Hepatic stellate cell (primary cell): Measurements from ENCODE around the gene NPAS1.
A peak's percentile ranks its signal among the peaks of the same experiment; 100 is the strongest.

Experiments used
- DNase-seq: peaks from one replicate; pipeline ENCODE4 v3.0.0; 2011; ENCODE audit warnings: low spot score

NPAS1 gene

DNA sequence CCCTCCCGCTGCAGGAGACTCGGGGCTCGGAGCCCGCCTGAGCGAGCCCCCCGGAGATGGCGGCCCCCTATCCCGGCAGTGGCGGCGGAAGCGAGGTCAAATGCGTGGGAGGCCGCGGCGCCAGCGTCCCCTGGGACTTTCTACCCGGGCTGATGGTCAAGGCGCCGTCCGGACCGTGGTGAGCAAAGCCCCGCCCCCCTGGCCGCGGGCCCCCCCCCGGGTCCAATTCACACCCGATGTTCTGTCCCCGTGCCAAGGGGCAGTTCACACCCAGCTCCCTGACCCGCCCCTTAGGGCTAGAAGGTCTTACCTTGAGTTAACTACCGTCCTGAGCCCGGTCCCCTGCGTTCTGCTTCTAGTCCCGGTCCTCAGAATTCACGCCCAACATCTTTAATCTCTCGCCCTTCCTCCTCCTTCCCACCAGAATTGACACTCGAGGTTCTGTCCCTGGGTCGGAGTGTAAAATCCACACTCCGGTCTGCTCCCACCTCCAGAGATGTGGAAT is 1.4 kb downstream of the NPAS1 start:
- peak; percentile 60 for DNase-seq

DNA sequence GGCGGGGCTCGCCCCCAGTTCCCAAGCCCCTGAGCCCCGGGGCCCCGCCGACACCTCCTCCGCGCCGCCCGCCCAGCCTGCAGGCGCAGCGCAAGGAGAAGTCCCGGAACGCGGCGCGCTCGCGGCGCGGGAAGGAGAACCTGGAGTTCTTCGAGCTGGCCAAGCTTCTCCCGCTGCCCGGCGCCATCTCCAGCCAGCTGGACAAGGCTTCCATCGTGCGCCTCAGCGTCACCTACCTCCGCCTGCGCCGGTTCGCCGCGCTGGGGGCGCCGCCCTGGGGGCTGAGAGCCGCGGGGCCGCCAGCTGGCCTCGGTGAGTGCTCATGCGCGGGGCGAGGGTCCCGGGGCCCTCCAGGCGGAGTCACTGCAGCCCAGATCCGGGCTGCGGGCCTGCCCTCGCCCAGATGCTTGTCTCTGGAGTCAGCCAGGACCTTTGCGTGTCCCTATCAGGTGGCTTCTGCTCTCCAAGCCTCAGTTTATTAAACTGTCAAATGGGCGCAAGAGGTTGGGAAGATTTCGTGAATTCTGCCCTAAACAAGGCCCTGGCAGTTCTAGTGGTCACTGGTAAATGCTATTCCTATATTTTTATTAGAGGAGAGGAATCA is 2.0 kb downstream of the NPAS1 start:
- DNase-seq = no peak

DNA sequence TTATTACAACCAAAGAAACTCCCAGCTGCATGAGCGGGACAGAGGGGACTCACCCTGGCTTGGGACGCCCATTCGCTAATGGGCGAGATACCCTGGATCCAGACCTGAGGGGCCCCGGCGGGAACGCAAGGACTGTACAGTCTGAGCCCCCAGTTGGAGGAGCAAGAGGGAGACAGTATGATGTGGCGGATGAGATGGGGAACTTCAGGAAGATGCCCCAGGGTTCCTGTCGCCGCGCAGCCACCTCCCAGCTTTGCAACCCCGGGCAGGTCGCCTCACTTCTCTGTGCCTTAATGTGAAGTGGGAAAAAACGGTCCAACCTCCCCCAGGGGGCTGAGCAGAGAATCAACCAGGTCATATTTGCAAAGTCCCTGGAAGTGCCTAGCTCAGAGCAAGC is 2.5 kb downstream of the NPAS1 start:
- DNase-seq = no peak

DNA sequence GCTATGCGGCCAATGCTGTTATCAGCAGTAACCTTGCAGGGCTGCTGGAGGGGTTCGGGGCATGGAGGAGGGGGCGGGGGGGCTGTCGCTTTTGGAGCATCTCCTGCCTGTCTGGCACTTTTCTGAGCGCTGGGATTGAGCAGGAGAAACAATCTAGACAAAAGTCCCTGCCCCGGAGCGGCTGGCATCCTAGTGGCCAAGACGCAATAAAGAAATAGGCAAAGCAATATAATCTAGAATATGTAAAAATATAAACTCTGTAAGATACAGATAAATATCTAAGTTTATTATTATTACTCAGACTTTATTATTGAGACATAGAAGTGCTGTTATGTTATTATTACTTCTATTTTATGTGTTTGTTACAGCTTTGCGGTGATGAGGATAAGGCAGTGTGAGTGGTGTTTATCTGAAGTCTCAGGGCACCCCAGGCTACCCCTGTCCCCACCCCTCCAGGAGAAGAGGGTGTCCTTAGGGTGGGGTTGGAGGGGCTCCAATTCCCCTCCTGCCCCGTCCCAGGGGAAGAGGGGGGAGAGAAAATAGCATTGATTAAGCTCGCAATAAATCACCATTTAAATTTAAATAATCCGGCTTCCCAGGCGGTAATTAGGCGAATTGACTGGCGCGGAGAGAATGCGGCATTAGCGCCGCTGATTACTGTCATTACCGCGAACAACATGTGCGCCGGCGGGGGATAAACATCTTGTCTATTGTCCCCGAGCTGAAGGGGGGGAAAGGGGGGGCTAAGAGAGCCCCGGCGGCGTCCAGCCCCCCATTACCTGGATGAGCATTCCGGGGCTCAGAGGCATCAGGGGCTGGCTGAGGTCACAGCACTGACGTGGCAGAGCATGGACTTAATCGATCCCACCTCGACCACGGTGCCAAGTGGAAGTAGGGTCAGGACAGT is 3.2 kb downstream of the NPAS1 start:
- DNase-seq = no peak

DNA sequence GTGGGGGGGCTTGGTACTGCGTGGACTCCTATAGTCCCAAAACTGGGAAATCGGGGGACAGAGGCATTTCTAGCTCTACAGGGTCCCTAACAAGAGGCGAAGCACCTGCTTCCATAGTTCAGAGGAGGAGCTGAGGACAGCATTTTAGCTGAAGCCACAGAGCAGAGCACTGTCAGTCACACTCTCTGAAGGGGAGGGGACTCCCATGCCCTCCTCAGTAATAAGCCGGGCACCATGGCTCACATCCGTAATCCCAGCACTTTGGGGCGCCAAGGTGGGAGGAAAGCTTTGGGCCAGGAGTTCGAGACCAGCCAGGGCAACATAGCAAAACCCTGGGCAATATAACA is 3.8 kb downstream of the NPAS1 start:
- no peak for DNase-seq

DNA sequence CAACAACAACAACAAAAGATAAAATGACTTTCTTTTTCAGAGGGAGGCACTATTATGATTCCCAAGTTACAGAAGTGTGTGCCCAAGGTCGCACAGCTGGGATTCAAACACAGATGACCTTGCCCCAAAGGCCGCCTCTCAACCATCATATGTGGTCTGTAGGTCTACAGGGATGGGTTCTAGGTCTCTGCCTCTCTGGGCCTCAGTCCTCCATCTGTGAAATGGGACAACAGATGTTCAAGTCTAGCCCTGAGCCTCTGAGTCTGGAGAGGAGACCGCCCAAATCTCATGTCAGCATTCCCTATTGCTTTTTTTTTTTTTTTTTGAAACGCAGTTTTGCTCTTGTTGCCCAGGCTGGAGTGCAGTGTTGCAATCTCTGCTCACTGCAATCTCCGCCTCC is 4.9 kb downstream of the NPAS1 start:
- no peak for DNase-seq

DNA sequence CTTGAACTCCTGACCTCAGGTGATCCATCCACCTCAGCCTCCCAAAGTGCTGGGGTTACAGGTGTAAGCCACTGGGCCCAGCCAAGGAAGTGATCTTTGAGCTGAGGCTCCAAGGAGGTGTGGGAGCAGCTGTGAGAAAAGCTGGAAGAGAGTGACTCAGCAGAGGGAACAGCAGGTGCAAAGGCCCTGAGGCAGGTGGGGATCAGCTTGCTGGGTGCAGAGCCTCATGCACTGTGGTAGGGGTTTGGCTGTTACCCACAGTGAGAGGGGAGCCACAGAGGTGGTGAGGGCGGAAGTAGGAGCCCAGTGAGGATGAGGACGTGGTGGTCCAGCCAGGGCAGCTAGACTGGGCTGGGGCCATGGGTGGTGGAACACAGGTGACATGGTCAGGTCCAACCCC is 6.5 kb downstream of the NPAS1 start:
- DNase-seq = no peak

DNA sequence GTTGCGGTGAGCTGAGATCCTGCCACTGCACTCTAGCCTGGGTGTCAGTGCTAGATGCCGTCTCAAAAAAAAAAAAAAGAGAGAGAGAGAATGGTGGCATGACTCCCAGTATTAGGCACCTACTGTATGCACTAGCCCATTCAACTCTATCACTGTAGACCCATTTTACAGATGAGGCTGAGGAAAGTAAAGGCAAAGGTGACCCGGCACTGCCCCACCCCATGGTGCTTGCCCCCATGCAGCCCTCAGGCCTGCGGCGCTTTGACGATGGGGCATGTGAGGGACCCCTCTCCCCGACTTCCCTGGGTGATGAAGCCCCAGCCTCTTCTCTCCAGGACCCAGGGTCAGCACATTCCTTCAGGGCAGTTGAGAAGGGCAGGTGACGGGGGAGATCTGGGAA is 7.3 kb downstream of the NPAS1 start:
- no peak for DNase-seq

DNA sequence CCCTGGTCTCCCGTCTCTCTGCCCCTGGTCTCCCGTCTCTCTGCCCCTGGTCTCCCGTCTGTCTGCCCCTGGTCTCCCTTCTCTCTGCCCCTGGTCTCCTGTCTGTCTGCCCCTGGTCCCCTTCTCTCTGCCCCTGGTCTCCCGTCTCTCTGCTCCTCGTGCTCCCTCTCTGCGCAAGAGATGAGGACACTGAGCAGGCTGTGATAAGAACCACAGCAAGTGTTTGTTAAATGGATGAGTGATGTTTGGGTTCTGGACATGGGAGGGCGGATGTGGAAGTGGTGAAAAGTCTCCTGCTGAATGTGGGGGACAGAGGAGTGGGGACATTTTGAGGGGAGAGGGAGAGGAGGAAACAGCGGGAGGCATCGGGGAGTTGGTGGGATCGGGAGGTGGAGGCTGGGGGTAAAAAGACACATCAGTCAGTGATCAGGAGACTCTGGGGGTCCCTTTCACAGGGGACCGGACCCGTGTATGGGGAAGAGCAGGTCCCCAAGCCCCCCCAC is 8.0 kb downstream of the NPAS1 start:
- DNase-seq = no peak

DNA sequence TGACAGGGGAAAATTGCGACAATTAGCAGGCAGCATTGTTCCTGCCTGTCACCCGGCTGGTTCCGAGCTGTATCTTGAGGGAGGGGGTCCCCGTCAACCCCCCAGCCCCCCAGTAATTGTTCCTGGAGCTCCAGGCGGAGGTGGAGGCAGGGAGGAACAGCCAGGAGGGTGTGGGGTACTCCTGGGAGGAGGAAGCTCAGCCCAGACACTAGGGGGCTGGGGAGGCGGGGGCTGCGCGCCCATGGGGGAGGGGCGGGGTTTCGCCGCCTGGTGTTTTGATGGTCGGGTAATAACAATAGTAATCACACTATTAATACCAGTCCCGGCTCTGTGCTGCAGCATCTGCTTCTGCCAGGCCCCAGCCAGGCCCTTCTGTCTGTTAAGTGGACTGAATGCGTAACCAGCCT is 8.6 kb downstream of the NPAS1 start:
- no peak for DNase-seq

DNA sequence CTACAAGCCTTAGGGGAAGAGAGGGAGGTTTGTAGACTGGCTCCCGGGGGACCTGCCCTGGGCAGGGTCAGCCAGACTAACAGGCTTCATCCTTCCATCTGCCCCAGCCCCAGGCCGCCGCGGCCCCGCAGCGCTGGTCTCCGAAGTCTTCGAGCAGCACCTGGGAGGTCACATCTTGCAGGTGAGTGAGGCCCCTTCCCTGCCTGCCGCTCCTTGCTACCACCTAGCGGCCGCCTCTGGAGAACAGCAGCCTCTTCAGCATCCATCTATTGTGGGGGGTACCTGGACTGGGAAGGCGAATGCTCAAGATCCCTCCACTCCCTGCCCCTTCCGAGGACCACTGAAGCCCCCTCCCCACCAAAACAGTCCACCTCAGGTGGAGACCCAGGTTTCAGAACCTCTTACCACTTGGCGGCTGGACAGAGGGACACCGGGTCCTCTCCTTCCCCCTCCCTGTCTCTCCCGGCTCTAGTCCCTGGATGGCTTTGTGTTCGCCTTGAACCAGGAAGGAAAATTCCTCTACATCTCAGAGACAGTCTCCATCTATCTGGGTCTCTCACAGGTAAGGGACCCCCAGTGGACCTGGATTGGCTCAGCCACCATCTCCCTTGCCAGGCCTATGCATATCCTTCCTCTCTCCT is 12.7 kb downstream of the NPAS1 start:
- peak; percentile 58 for DNase-seq

DNA sequence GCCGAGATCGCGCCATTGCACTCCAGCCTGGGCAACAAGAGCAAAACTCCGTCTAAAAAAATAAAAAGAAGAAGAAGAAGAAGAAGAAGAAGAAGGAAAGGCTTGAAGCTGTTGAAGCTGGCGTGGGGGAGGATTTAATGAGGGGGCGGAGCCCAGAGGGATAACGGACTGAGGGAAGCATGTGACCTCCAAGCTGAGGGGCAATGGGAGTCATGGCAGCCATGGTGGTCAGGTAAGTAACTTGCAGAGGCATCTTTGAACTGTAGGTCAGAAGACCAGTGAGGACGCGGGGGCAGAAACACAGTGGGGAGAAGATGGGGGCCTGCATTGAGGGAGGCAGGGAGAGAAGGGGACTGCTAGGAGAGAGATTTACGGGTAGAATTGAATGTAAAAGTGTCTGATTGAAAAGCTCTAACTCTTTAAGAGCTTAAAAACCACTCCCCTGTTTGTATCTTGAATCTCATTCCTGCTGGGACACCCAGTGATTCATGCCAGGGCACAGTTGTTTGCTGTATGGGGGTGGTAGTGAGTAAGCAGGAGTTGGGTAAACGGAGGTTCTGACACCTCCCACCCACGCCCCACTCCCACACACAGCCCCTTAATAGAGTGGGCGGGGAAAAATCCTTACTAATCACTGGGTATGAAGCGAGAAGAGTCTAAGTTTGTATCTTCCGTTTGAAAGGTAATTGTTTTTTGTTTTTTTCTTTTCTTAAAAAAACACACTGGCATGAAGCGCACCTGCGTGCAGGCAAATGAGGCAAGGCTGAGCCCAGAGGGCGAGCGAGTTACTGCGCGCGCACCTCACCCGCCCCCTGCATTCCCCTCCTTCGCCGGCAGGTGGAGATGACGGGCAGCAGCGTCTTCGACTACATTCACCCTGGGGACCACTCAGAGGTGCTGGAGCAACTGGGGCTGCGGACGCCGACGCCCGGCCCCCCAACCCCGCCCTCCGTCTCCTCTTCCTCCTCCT is 15.8 kb downstream of the NPAS1 start:
- DNase-seq = peak; percentile 96

DNA sequence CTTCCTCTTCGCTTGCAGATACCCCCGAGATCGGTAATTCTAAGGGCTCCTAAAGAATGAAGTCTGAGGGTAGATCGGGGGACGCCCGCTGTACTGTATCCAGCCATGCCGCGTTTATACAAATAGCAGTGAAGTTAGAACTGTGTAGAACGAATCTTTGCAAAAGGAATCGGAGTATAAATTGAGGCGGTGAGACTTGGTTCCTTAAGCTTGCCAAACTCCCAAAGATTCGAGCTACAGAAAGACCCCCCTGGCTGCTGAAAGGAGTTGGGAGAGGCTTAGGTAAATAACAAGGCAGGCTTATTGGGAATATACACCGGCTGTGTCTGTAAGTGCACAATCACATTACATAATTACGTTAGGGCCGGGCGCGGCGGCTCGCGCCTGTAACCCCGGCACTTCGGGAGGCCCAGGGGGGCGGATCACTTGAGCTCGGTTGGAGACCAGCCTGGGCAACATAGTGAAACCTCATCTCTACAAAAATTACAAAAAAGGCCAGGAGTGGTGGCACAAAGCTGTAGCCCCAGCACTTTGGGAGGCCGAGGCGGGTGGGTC is 16.5 kb downstream of the NPAS1 start:
- no peak for DNase-seq

DNA sequence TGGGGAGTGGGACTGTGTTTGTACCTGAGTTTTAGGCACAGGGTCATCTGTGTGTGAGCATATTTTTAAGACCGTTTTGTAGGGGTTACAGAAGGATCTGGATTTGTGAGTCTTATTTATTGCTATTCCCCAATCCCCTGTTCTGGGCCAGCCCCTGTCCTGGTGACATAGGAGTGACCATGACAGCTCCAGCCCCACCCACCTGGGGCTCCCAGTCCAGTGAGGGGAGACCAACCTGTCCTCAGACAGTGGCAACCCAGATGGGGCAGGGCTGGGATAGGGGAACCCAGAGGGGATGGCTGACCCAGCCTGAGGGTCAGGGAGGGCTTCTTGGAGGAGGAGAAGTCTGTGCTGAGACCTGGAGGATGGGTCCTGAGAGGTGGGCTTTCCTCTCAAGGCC is 18.1 kb downstream of the NPAS1 start:
- no peak for DNase-seq

DNA sequence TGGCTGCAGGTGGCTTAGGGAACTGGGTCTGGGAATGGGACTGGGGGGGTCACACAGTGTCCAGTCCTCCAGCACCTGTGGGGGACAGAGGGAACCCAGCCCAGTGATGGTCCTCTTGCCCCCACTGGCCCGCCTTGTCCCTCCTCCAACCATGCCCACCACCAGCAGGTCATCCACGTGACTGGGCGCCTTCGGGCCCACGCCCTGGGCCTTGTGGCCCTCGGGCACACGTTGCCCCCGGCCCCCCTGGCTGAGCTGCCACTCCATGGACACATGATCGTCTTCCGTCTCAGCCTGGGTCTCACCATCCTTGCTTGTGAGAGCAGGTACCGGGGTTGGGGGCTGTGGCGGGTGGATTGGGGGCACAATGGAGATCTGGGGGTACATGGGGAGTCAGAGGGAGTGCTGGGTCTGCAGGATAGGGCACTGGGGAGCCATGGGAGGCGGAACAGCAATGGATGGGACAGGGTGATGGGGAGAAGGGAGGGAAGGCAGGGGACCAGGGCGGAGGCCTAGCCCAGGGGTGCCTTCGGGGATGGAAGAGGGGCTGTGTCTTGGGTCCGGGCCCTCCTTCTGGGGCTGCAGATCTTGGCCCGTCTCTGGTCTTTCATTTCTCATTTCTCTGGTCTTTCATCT is 19.7 kb downstream of the NPAS1 start:
- no peak for DNase-seq

DNA sequence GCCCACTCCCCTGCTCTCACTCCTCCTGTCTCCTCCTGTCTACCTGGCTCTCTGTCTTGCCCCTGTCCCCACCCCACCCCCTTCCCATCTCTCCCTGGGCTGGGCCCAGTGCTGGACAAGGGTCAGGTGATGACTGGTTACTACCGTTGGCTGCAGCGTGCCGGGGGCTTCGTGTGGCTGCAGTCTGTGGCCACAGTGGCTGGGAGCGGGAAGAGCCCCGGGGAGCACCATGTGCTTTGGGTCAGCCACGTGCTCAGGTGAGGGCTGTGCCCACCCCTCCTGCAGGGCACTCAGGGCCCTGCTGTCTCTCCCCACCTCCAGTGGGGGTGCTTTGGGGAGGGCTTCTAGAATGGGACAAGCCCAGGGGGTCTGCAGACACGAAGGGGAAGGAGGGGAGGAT is 21.2 kb downstream of the NPAS1 start:
- DNase-seq = no peak

DNA sequence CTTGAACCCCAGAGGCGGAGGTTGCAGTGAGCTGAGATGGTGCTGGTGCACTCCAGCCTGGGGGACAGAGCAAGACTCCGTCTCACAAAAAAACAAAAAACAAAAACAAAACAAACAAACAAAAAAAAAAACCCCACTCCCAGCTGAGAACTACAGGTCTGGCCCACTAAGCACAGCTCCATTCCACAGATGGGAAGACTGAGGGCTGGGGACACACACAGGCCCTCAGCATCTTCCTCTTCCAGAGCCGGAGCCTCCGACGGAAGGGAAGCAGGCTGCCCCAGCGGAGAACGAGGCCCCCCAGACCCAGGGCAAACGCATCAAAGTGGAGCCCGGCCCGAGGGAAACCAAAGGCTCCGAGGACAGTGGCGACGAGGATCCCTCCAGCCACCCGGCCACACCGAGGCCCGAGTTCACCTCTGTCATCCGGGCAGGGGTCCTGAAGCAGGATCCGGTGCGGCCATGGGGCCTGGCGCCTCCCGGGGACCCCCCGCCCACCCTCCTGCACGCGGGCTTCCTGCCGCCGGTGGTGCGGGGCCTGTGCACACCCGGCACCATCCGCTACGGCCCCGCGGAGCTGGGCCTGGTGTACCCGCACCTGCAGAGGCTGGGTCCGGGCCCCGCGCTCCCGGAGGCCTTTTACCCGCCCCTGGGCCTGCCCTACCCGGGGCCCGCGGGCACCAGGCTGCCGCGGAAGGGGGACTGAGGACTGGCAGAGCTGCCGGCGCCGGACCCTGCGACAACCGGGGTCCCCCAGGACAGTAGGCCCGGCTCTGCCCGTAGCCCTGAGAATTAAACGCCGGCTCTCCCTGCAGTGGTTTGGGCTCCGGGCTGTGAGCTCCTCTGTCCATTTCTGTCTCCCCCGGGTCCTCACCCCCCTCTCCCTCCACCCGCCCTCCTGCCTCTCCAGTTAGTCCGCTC is 25.6 kb downstream of the NPAS1 start:
- DNase-seq = no peak

DNA sequence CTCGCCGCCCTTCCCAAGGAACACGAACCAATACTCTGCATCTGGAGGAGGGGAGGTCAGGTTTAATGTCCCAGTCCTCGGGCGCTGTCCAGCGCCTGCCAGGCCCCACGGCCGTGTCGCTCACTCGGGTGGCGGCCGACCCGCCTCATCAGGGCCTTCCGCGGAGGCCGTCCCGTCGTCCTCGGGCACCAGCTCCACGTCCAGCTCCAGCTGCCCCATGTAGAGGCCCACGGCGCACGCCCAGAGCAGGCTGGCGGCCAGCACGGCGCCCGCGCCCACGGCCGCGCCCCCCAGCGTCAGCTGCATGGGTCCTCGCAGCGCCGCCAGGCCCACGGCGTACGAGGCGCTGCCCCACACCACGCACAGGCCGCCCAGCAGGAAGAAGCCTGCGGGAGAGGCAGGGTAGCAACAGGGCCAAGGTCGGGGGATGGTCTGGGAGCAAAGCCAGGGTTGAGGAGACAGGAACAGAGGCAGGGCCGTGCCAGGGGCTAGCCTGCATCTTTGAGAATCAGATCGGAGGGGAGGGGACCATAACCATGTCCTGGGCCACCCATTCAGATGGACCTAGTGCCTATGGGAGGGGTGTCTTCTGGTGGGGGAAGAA is 26.3 kb downstream of the NPAS1 start:
- no peak for DNase-seq

DNA sequence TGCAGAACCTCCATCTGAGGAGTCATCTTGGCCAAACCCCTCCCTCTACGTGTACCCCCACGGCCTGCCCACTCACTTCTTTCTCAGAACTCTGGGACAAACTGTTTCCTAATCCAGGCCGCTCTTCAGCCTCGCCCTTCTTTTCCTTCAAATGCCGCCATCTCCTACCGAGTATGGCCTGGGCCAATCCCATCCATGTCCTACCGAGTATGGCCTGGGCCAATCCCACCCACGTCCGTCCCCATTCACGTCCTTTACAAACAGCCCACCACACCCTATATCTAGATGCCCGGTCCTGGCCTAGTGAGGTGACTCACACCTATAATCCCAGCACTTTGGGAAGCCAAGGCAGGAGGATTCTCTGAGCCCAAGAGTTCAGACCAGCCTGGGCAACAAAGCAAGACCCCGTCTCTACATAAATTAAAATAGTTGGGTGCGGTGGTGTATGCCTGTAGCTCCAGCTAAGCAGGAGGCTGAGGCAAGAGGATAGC is 27.7 kb downstream of the NPAS1 start:
- no peak for DNase-seq
